Activated B cell treated with CpG ODN at 0.5 μM for 24 hours (primary cell): ENCODE results near the gene CCT5. TPM values are rescaled to one million over a fixed set of nuclear protein-coding genes. Genes with fewer than 3 reads are reported as not detected.
"Not testable (repeated sequence)": the region's sequence is repeated elsewhere in the genome, so short reads cannot be mapped to it uniquely, and the experiment has no call there.

ENCODE experiments used
- ATAC-seq: fragments of 200-7000 bp; cut with Tn5 transposase; one replicate; pipeline ENCODE4 v1.10.0; 2021; ENCODE audit warnings: low read depth, mild to moderate bottlenecking, moderate library complexity
- CTCF ChIA-PET: fragments of 350-600 bp; sonication (Branson Sonifier 250); formaldehyde crosslinking; loops from one replicate; lab custom pipeline; 2021; ENCODE audit warnings: antibody characterized with exemption; lab: Charles Lee
- POLR2A ChIA-PET: fragments of 350-600 bp; sonication (Branson Sonifier 250); formaldehyde crosslinking; loops from one replicate; lab custom pipeline; 2021; ENCODE audit warnings: antibody characterized with exemption; lab: Charles Lee
- DNase-seq: peaks from one replicate; pipeline ENCODE4 v3.0.0; 2022
- H3K27ac Mint-ChIP-seq: one replicate; pipeline ENCODE4 v1.8.0; 2020; ENCODE audit warnings: mixed read lengths
- H3K27me3 Mint-ChIP-seq: one replicate; pipeline ENCODE4 v1.8.0; 2021; ENCODE audit warnings: mixed read lengths
- H3K36me3 Mint-ChIP-seq: one replicate; pipeline ENCODE4 v1.8.0; 2021; ENCODE audit warnings: low read depth, mixed read lengths
- H3K4me1 Mint-ChIP-seq: one replicate; pipeline ENCODE4 v1.8.0; 2021; ENCODE audit warnings: mixed read lengths
- H3K4me3 Mint-ChIP-seq: one replicate; pipeline ENCODE4 v1.8.0; 2020; ENCODE audit warnings: mild to moderate bottlenecking, mixed read lengths
- H3K9me3 Mint-ChIP-seq: one replicate; pipeline ENCODE4 v1.8.0; 2020; ENCODE audit warnings: mixed read lengths
- CTCF ChIP-seq: fragments of 200-600 bp; IDR thresholded peaks from one replicate; pipeline ENCODE4 v1.8.0; 2022; ENCODE audit warnings: antibody characterized with exemption, mild to moderate bottlenecking
- intact Hi-C: fragments of 100-400 bp; cut with micrococcal nuclease; formaldehyde crosslinking; loops from one replicate; pipeline ENCODE4 v1.15.1; 2024
- total RNA-seq: library from RNA; stranded (reverse); gene quantifications from 2 replicates; pipeline ENCODE4 v1.2.3, GENCODE V29; 2022

The CCT5 gene
- total RNA-seq, 1 donor from 2014 or later: 203 TPM

- Mint-ChIP-seq H3K4me3 (no peak overlapping the region), H3K4me1 (peaks cover 9% of the 10 kb centered on the region), H3K36me3 (peaks cover 4% of the 10 kb centered on the region), H3K27ac (no peak overlapping the region), H3K27me3 (no peaks in the 10 kb centered on the region), H3K9me3 (no peaks in the 10 kb centered on the region)
- TF ChIP-seq CTCF: no peak
- DNase-seq (no peak), ATAC-seq (no peak)
- CTCF ChIA-PET: no interaction called here
- POLR2A ChIA-PET: no interaction called here
- intact Hi-C loops: no loop called here
These were observed 6.3 kb upstream of the CCT5 start for GRCh38 chr5:10243660-10244240.

DNA sequence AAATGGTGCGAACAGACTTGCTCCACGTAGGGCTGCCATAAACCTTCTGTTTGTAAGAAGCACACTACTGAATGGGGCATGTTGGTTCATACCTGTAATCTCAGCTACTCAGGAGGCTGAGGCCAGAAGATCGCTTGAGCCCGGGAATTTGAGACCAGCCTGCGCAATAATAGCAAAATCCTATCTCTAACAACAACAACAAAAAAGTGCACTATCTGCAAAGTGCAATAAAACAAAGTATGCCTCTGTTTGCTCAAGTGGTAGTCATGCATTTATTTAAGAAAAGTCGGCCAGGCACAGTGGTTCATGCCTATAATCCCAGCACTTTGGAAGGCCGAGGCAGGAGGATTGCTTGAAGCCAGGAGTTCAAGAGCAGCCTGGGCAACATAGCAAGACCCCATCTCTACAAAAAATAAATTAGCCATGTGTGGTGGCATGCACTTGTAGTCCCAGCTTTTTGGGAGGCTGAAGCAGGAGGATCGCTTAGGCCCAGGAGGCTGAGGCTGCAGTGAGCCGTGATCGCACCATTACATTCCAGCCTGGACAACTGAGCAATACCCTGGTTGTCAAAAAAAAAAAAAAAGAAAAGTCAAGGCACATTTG is 5.6 kb upstream of the CCT5 start:
- ChIA-PET POLR2A (no interaction called here), CTCF (no interaction called here)
- Mint-ChIP-seq H3K27ac (no peak overlapping the region), H3K4me1 (peaks cover 15% of the 10 kb centered on the region), H3K36me3 (peaks cover 3% of the 10 kb centered on the region), H3K9me3 (no peaks in the 10 kb centered on the region), H3K27me3 (no peaks in the 10 kb centered on the region), H3K4me3 (no peak overlapping the region)
- intact Hi-C loops: no loop called here
- TF ChIP-seq CTCF: no peak
- no peak for ATAC-seq
- no peak for DNase-seq

- no peaks in the 10 kb centered on the region for H3K9me3 Mint-ChIP-seq
- intact Hi-C loops: no loop called here
- peaks cover 30% of the 10 kb centered on the region for H3K4me1 Mint-ChIP-seq
- DNase-seq (no peak), ATAC-seq (no peak)
- POLR2A ChIA-PET: no interaction called here
- H3K27ac Mint-ChIP-seq: no peak overlapping the region
- no peak overlapping the region for H3K4me3 Mint-ChIP-seq
- H3K36me3 Mint-ChIP-seq: peaks cover 13% of the 10 kb centered on the region
- CTCF ChIA-PET: no interaction called here
- TF ChIP-seq CTCF: no peak
- no peaks in the 10 kb centered on the region for H3K27me3 Mint-ChIP-seq
These were observed 3.3 kb upstream of the CCT5 start for GRCh38 chr5:10246761-10247160.

DNA sequence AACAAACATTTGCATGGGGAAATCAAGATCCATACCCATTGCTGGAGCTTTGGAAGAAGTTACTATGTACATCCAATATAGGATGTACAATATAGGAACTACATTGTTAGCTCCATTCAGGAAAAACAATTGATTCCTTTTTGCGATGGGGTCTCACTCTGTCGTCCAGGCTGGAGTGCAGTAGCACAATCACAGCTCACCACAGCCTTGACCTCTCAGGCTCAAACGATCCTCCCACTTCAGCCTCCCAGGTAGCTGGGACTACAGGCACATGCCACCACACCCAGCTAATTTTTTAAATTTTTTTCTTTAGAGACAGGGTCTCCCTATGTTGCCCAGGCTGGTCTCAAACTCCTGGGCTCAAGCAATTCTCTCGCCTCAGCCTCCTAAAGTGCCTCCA is 2.9 kb upstream of the CCT5 start:
- DNase-seq, H3K9me3 Mint-ChIP-seq, H3K4me3 Mint-ChIP-seq, H3K27ac Mint-ChIP-seq, intact Hi-C loops, POLR2A ChIA-PET, ATAC-seq, H3K27me3 Mint-ChIP-seq, CTCF ChIA-PET: not testable (repeated sequence)
- peaks cover 17% of the 10 kb centered on the region for H3K36me3 Mint-ChIP-seq
- peaks cover 34% of the 10 kb centered on the region for H3K4me1 Mint-ChIP-seq

DNA sequence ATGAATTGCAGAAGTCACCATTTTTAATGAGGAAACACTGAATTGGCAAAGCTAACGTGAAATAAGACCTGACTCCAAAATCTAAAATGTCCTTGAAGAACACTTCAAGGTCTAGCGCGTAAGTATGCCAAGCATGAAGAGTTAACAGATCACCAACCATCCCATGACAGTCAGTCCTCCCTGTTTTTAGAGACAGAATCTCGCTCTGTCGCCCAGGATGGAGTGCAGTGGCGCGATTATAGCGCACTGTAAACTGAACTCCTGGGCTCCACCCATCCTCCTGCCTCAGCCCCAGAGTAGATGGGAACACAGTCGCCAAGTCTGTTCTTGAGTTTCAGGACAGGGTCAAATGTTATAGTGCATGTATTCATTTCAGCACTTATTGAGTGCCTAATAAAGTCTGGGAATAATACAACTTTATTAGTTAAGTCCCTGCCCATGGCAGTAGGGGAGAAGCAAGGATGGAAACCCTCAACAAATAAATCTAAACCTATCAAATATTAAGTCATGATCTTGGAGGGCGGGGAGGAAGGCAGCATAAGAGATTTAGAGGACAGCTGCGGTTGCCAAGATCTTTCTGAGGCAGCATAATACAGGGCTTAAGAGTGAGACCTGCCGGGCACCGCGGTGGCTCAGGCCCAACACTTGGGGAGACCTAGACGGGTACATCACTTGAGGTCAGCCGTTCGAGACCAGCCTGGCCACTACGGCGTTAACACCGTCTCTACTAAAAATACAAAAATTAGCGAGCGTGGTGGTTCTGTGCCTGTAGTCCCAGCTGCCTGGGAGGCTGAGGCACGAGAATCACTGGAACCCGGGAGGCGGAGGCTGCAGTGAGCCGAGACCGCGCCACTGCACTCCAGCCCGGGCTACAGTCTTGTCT is 1.5 kb upstream of the CCT5 start:
- Mint-ChIP-seq H3K4me1 (peaks cover 43% of the 10 kb centered on the region), H3K27ac (peak overlapping the region; percentile 99), H3K36me3 (peaks cover 26% of the 10 kb centered on the region), H3K27me3 (no peaks in the 10 kb centered on the region), H3K9me3 (no peaks in the 10 kb centered on the region), H3K4me3 (peak overlapping the region; percentile 98)
- DNase-seq (no peak), ATAC-seq (no peak)
- POLR2A ChIA-PET: interaction anchor here (1.7 to 4.1 kb wide), 4 partner anchors 105 to 386 kb away, joined by 5 to 69 read pairs (median 10); partner anchors contain the start of genes ANKRD33B and MARCHF6
- TF ChIP-seq CTCF: no peak
- intact Hi-C loops: loop anchor here (1.0 kb wide), 1 partner anchor 386 kb away; no protein-coding TSS in a partner anchor
- CTCF ChIA-PET: no interaction called here
